Endometrial microvascular endothelial cells (primary cell): Measurements from ENCODE around the gene PPP4R3A. TPM values are rescaled to one million over a fixed set of nuclear protein-coding genes. Genes with fewer than 3 reads are reported as not detected.

Experiments used
- in situ Hi-C: cut with HindIII; loops from 2 replicates; pipeline ENCODE4 v1.10.0; 2017; ENCODE audit warnings: low sequenced_read_pairs, low pct_unique_long_range_greater_than_20kb; ENCODE audit errors: inconsistent ontology term
- total RNA-seq: library from RNA; depleted of rRNA; stranded (reverse); fragments of >200 nt; gene quantifications from one replicate; pipeline ENCODE4 v1.2.3, GENCODE V29; 2015; ENCODE audit errors: inconsistent ontology term

Gene PPP4R3A
- total RNA-seq, 1 donor from 2014 or later: 67.8 TPM

DNA sequence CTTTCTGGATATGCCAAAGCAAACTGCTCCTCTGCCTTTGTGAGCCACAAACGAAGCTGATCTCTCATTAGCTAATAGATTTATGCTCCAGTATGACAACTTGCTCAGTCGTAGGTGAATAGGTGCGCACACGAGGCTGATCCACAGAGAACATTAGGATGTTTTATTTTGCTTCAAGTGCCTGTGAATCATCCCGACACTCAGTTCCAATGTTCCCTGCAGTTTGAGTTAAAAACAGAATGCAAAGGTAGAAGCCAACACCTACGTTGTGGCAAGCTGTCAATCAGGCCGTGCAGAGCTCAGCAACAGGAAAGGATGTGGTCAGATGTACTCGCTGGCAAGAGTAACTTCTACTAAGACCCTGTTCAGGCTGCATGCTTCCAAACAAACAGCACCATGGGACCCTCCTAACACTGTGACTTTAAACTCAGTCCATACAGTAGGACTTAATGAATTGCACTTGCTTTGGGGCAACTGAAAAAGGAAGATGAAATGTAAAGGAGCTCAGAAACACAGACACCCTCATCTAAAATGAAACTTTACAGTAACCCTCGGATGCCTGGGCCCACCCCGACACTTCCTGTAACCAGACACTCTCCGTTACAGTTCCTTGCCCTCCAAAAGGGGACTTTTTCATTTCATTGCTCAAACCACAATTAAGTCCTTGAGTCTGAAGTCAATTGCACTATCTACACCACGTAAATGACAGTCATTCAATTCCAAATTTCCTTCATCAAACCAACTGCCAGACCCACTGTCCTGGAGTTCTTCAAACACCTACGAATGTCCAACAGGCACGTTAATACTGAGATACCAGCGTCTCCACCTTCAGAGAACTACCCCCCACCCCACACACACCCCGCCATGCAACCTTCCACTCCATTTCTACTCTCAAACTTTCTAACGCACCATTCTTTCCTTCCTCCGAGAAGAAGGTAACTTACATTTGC is 94.0 kb downstream of the PPP4R3A start:
- in situ Hi-C loops: loop anchor here (25.0 kb wide), 1 partner anchor 129 kb away; no protein-coding TSS in a partner anchor

DNA sequence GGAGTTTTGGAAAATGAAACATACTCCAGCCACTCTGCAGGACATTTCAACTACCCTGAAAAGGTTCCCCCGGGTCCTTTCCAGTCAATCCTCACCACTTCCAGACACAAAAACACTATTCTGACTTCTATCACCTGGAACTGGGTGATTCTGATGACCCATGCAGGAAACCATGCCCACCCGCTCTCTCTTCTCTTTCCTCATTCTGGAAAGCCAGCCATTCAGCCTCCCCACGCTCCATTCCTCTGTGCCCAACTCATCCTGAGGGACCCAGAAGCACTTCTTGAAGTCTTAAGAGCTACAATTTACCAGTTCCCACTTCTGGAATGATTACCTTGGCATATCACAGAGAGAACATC is 95.7 kb downstream of the PPP4R3A start:
- in situ Hi-C loops: loop anchor here (25.0 kb wide), 1 partner anchor 127 kb away; no protein-coding TSS in a partner anchor

DNA sequence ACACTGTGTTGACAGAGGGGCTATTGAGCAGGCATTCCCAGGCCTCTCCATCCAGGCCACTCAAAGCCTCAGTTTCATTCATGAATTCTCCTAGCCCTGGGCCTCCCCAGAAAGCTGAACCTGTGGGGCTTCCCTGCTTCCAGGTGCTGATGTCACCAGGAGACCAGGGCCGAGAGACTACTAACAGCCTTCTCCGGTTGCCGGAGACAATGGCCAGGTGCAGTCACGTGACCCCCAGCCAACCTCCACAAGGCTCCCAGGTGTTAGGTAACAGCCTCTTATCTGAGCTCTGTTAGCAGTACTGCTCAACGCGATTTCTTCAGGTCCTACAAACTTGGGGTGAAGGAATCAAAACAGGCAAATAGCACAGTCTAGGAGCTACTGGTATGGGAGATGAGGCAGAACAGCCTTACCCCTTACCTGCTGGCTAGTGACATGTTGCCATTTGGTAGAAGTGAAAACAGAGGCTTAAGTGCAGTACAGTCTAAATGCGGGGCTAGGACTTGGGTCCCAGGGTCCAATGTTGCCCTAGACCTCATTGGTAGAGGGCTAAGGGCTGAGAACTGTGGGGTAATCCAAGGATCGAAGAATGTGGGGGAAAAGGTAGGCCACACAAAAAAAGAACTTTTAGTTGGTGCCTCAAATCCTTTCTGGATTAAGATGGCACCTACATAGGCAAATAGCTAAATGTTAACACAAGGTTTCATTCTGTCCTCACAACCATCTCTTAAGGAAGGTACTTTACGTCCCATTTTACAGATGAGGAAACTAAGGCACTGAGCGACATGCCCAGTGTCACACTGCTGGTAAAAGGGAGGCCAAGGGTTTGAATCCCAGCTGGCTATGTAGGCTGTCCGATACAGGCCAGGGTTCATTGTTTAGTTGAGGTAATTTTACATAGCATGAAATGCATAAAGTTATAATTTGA is 96.3 kb downstream of the PPP4R3A start:
- in situ Hi-C loops: loop anchor here (25.0 kb wide), 1 partner anchor 127 kb away; no protein-coding TSS in a partner anchor

DNA sequence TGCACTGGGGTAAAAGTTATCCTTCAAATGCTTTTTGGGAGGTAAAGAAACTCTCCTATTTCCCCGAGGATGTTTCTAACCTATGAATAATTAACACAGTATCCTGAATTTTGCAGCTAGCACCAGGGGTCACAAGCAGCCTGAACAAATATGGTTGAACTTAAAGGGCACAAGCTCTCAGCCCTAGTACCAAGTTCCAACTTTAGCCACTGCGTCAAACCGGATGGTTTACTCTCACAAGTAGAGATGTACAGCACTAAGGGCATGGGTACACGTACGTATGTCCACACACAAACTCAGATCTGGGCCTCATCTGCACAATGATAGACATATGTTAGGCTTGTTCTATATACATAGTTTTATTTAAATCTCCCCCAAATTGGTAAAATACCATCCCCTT is 97.2 kb downstream of the PPP4R3A start:
- in situ Hi-C loops: loop anchor here (25.0 kb wide), 1 partner anchor 126 kb away; no protein-coding TSS in a partner anchor

DNA sequence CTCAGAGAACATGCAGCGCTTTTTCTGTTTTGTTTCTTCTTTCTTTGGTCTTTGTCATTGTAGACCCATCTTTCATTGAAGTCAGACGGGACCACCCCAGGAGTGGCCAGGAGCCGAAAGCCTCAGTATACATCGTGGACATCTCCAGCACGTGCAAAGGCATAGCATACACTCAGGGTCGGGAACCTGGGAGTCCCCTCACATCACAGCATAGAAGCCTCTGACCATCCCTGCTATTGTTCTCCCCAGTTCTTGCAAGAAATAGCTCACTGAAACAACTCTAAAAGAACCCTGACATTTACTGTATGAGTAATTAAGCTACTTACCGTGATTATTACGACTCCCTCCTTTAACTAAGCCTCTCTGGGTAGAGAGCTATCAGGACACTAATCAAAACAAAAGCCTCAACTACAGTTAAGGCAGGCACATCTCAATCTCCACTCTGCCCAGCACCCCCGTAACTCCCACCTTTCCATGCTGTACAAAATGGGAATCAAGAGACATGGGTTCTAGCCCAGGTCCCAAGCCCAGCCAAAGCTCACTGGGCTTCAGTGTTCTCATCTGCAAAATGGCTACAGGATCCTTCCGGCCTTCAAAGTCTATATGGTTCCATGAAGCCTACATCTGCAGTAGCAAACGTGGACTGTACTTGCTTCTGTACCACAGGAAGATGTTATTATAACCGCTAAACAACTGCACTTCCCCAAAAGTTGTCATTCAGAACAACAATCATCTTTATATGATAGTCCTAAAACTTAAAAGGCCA is 99.2 kb downstream of the PPP4R3A start:
- in situ Hi-C loops: loop anchor here (25.0 kb wide), 1 partner anchor 124 kb away; no protein-coding TSS in a partner anchor

DNA sequence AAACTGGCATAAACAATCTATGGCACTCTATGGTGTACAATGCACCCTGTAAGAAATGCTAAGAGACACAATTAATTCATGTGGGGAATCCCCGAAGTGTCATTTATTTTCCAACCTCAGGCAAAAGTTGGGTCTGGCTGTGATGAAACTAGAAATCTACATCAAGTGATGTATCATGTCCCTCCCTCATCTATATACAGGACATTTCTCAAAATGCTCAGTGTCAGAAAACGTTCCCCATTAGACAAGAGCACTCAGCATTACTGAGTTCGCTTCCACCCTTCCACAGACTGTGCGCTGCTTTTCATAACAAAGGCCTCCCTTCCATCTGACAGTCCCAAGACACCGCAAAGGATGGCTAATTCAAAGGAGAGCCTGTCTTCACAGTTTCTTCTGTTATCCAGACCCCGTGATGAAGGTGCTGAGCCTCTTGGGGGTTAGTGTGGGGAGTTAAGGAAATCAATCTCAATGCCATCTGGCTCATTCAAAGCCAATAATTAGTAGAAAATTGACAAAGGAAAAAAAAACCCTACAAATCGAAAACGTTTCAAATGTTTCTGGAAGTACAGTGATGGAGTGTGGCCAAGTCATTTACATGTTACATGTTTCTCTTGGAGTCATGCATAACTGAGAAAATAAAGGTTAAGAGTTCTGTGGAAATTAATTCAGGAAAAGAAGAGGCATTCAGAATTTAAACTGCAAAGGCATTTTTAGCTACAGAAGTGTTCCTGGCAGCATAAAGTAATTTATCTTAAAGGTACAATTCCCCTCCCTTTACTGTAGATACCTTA is 100.0 kb downstream of the PPP4R3A start:
- in situ Hi-C loops: loop anchor here (25.0 kb wide), 1 partner anchor 123 kb away; no protein-coding TSS in a partner anchor

DNA sequence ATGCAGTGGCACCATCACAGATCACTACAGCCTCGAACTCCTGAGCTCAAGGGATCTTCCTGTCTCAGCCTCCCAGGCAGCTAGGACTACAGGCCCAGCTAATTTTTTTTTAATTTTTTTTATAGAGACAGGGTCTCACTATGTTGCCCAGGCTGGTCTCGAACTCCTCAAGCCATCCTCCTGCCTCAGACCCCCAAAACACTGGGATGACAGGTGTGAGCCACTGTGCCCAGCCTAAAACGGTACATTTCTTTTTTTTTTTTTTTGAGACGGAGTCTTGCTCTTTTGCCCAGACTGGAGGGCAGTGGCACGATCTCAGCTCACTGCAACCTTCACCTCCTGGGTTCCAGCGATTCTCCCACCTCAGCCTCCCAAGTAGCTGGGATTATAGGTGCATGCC is 100.9 kb downstream of the PPP4R3A start:
- in situ Hi-C loops: loop anchor here (25.0 kb wide), 1 partner anchor 122 kb away; no protein-coding TSS in a partner anchor

Other genes with a start within 250 kb of the PPP4R3A start
- gene CCDC88C, start 92.5 kb downstream of the PPP4R3A start, total RNA-seq: 7.2 TPM
- not detected for gene CATSPERB, start 221.8 kb upstream of the PPP4R3A start, total RNA-seq